Astrocyte of the spinal cord (primary cell): ENCODE measurements around the gene PTMS.

Source experiments
- DNase-seq: peaks from one replicate; pipeline ENCODE4 v3.0.0; 2011; ENCODE audit warnings: low read depth, low spot score
- H3K4me3 ChIP-seq: 2 replicates; pipeline ENCODE4 v1.5.1; 2011; ENCODE audit warnings: low read depth, mild to moderate bottlenecking, low read length, moderate library complexity
- CTCF ChIP-seq: IDR thresholded peaks from 2 replicates; pipeline ENCODE4 v1.5.1; 2012; ENCODE audit warnings: low read depth, mild to moderate bottlenecking, low read length, inconsistent platforms
- in situ Hi-C: cut with HindIII; loops from 2 replicates; pipeline ENCODE4 v1.10.0; 2017; ENCODE audit warnings: low sequenced_read_pairs

Gene PTMS

DNA sequence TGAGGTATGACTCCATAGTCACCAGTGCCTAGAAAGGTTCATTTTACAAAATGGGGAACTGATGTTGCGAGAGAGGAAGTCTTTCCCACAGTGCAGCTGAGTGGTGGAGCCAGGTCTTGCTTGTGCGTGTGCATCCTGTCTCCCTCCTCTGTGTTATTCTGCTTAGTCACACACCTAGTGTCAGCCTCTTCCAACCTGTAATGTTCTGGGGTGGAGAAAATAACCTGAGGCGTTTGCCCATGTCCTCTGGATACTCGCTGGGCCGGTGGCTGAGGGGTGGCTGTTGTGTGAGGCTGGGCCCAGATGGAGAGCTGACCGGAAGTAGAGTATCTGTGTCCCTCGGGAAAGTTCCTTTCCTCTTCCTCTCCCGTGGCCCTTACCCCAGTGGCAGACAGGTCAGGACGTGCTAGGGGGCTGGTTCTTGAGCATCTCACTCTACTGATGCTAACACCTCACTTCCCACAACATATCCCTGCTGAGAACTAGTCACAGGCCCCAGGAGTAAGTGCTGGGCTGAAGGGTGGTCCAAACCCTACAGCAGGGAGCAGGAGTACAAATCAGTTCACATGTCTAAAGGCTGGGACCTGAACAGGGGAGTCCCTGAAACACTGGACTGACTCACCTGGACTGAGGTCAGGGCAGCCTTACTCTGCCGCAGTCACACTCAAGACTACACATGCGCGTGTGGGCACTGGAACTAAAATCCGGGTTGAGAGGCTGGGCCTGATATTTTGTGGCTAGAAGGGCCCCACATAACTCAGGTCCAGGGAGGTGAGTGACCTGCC is 20.2 kb upstream of the PTMS start:
- no peak for DNase-seq
- TF ChIP-seq CTCF = no peak
- in situ Hi-C loops = no loop called here
- no peak overlapping the region for H3K4me3 ChIP-seq

DNA sequence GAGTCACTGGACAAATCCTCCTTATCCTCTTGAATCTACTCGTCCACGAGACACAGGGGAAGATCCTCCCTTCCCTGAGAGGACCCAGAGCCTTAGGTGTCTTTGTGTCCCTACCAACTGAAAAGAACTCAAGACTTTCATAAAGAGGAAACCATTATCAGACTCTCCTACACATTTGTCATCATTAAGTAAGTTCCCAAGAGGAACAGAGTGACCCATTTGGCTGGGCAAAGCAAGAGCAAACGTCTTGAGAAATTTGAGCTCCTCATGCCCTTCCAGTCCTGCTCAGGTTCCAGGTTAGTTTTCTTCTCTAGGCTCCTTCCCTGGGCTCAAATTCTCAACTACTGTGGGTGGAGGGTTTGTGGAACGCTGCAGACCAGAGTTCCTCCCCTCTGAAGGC is 18.9 kb upstream of the PTMS start:
- no peak for TF ChIP-seq CTCF
- in situ Hi-C loops = no loop called here
- DNase-seq = no peak
- no peak overlapping the region for H3K4me3 ChIP-seq

- H3K4me3 ChIP-seq = no peak overlapping the region
- no peak for TF ChIP-seq CTCF
These were observed 17.4 kb upstream of the PTMS start for GRCh38 chr12:6748761-6749160.

GRCh38 chr12:6750506-6750905 is 15.7 kb upstream of the PTMS start:
- H3K4me3 ChIP-seq = no peak overlapping the region
- in situ Hi-C loops = no loop called here
- TF ChIP-seq CTCF = no peak
- DNase-seq = no peak

More at GRCh38 chr12:6748761-6749160, 17.4 kb upstream of the PTMS start:
- in situ Hi-C loops = no loop called here
- DNase-seq = no peak

DNA sequence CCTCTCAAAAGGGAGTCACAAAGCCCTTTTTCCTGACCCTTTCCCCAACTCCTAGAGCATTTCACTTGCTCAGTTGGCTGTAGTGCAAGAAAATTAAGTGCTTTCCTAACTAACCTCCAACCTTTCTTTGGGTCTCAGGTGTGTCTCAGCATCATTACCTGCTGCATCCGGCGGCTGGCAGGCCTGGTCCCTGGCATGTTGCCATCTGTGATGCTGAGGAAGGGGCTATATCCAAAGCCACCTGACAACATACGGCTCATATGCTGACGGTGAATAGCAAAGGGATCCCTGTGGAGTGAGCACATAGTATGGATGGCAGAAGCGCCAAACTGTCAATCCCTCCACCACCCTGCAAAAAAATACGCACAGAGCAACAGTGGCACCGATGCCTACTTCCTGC is 14.4 kb upstream of the PTMS start:
- no peak for DNase-seq
- in situ Hi-C loops = no loop called here
- peak overlapping the region; percentile 88 for H3K4me3 ChIP-seq
- TF ChIP-seq CTCF = no peak

DNA sequence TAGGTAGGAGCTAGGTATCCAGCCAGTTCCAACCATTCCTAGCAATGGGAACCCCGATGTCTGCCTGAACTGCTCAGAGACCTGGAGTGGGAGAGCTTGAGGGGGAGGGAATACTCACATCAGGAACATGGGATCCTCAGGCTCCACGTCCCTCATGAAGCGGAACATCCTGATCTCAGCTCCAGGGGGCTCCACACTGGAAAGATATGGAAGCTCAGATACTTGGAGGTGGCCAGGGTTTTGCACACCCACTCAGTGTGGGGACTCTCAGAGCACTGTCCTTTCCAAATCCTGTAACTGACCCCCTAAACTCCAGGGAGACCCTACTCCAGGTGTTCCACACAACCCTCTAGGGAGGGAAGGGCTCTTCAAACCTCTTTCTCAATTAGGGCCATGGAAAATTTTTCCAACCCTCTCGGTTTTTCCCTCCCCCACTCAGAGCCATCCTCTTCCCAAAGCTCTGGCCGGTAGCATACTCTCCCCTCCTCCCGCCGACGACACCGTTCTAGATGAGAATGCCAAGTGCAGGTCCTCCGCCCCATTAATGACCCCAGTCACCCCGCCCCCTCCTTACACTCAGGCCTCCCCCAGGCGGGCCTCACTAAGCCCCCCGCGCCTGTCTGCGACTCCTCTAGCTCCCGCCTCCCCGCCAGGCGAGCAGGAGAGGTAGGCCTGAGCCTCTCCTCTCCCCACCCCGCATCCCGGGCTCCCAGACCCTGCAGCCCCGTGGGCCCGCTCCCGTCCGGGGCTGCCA is 13.8 kb upstream of the PTMS start:
- peak overlapping the region; percentile 88 for H3K4me3 ChIP-seq
- TF ChIP-seq CTCF = peak; percentile 61
- in situ Hi-C loops = no loop called here
- DNase-seq = peak; percentile 52
